ENCODE data around the gene MICOS13.

DNA sequence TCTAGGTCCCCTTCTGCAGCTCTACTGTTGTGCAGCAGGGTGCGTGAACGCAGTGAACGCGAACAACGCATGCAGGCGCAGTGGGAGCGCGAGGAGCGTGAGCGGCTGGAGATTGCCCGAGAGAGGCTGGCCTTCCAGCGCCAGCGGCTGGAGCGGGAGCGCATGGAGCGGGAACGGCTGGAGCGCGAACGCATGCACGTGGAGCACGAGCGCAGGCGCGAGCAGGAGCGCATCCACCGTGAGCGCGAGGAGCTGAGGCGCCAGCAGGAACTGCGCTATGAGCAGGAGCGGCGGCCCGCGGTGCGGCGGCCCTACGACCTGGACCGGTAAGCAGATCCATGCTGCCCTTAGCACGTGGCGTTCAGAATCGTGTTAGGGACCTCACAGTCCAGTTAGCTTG, 18.8 kb downstream of the MICOS13 start:
- no peak for TF ChIP-seq EZH2phosphoT487 (IDR thresholded peaks at IDR 0.05; ENCODE audit: borderline replicate concordance, low read length)
- TF ChIP-seq, protein P1, sequence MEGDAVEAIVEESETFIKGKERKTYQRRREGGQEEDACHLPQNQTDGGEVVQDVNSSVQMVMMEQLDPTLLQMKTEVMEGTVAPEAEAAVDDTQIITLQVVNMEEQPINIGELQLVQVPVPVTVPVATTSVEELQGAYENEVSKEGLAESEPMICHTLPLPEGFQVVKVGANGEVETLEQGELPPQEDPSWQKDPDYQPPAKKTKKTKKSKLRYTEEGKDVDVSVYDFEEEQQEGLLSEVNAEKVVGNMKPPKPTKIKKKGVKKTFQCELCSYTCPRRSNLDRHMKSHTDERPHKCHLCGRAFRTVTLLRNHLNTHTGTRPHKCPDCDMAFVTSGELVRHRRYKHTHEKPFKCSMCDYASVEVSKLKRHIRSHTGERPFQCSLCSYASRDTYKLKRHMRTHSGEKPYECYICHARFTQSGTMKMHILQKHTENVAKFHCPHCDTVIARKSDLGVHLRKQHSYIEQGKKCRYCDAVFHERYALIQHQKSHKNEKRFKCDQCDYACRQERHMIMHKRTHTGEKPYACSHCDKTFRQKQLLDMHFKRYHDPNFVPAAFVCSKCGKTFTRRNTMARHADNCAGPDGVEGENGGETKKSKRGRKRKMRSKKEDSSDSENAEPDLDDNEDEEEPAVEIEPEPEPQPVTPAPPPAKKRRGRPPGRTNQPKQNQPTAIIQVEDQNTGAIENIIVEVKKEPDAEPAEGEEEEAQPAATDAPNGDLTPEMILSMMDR (IDR thresholded peaks at IDR 0.05; ENCODE audit: low read depth, low read length, poor library complexity, severe bottlenecking) = no peak
